Nucleus accumbens (tissue), 56 donors: ENCODE data around the gene RPTOR.

Source experiments
- DNase-seq, 56 donors: peaks; one replicate each; lab custom pipeline; 2025; lab: John Stamatoyannopoulos, UW

RPTOR gene

DNA sequence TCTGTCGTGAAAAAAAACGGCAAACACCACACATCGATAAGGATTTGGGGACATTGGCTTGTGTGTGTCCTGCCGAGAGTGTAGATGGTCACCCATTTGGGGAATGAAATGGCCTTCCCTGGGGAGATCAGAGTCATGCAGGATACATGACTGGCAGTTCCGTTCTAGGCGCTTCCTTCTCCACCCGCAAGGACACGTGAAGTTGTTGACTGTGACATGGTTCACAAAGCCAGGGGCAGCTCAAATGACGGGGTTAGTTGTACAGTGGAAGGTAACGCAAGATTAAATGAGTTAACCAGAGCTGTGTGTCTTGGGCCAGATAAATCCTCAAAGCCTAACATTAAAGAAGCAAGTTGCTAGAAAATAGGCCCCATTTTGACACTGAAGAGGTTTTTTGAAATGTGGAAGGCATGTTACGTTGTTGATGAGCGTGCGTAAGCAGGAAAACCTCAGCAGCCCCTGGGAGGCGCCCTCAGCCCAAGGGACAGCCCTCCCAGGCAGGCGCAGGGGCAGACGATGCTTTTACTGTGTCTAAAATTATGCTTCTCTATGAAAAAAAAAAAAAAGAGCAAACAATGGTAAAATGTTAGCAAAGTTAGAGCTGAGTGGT is 411.1 kb downstream of the RPTOR start:
- no peak for DNase-seq

DNA sequence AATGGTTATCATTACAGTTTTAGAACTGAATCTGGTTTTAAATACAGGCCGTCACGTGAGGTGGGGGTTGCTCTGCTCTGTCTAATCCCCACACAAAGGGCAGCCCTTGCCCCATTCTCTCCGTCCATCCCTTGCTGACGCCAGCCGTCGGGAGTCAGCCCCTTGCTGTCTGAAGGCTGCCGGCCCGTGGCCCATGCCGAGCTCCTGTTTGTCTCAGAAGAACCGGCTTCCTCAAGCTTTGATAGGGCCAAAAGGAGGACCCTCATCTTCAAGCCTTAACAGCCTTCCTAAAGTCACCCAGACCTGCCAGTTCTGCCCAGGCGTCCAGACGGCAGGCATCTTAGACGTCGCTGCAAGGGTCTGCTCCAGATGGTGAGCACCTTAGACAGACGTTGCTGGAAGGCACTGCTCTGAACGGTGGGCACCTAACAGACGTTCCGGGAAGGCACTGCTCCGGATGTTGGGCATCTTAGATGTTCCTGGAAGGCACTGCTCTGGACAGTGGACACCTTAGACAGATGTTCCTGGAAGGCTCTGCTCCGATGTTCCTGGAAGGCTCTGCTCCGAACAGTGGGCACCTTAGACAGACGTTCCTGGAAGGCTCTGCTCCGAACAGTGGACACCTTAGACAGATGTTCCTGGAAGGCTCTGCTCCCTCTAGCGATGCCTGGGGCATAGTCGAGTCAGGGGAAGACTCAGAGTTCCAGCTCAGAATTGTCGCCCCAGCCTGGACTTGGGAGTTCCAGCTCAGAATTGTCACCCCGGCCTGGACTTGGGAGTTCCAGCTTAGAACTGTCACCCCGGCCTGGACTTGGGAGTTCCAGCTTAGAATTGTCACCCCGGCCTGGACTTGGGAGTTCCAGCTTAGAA is 411.9 kb downstream of the RPTOR start:
- no peak for DNase-seq

DNA sequence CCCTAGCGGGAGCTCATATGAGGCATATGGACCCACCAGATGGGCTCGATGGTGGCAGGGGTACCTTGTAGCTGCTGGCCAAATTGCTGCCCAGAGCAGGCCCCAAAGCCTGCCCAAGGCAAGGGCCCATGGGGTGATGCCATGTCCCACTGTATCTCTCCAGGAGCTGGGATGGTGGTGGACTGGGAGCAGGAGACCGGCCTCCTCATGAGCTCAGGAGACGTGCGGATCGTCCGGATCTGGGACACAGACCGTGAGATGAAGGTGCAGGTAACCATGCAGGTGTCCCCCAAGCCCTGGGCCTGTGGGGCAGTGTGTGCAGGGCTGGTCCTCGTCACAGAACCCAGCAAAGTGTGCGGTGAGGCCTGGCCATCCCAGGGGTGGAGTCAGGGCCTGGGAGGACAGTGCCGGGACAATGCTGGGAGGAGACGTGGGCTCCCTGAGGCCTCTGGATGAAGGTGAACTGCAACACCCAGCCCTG is 412.9 kb downstream of the RPTOR start:
- DNase-seq: no peak

DNA sequence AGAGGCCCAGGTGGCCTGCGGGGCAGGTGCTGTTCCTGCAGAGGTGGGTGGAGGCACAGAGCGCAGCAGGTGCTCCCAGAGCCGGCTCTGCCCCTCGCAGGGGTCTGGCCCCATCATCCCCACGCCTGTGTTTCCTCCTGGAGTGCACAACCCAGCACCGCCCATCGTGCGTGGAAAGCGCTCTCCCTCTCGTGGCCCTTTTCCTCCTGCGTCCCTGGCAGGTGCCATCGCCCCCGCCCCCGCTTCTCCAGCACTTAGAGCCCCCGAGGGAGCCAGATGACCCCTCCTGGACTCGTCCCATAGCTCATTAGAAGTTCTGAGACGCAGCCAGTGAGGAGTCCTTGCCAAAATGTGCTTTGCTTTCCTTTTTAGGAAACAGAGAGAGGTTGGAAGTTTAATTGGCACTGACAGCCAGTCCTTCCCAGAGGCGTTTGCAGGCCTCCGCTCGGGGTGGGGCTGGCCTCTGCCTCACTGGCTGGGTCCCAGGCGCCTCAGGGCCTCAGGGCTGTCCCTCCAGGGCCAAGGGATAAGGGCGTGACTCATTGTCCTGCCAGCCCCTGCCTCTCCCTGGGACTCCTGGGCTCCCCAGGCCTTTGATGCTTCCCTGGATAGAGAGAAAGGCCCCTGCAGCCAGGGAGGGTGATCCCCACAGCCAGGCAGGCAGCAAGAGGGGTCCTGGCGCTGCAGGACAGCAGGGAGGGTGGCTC is 414.8 kb downstream of the RPTOR start:
- peak in 35 of 56 donors; percentile 11 to 84 (median 46) for DNase-seq

DNA sequence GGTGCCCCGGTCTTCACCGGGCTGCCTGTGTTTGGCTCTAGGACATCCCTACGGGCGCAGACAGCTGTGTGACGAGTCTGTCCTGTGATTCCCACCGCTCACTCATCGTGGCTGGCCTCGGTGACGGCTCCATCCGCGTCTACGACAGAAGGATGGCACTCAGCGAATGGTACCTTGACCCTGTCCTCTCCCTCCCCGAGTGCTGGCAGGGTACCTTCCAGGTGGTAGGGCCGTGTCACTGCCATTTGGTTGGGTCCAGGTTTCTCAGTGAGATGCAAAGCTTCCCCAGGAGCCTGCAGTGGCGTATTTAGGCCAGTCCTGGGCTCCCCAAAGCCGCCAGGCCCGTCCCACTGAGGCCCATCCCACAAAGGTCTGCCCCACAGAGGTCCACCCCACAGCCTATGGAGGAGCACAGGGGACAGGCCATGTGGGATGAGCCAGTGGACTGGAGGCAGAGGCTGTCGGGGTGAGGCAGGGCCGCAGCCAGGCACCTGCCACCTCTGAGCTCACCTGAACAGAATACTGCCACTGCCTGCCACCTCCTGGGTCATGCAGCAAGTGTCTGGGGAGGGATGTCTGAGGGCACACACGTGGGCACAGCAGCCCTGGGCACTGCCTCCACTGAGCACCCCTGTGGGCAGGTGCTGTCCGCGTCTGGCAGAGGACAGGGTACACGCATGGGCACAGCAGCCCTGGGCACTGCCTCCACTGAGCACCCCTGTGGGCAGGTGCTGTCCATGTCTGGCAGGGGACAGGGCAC is 415.6 kb downstream of the RPTOR start:
- DNase-seq: no peak

DNA sequence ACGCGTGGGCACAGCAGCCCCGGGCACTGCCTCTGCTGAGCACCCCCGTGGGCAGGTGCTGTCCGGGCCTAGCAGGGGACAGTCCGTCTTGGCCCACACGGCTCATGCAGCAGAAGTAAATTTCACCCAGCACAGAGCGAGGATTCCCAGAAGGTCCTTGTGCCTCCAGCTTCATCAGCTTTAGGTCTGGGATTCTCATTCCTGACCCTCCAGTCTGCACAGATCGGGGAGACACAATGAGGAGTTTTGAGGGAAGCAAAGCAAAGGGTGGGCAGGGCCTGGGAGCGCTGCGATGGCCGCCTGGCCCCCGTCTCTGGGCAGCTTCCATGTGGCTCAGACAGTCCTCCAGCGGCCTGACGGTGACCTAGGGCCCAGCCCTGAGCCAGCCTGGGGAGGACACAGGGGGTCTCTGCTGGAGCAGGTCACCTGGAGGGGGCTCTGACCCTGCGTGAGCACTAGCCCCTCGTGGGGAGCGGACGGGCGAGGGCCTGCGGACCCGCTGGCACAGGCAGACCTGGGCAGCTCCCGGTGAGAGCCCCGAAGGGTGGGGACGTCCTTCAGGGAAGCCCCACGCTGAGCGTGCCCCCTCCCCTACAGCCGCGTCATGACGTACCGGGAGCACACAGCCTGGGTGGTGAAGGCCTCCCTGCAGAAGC is 416.3 kb downstream of the RPTOR start:
- no peak for DNase-seq

DNA sequence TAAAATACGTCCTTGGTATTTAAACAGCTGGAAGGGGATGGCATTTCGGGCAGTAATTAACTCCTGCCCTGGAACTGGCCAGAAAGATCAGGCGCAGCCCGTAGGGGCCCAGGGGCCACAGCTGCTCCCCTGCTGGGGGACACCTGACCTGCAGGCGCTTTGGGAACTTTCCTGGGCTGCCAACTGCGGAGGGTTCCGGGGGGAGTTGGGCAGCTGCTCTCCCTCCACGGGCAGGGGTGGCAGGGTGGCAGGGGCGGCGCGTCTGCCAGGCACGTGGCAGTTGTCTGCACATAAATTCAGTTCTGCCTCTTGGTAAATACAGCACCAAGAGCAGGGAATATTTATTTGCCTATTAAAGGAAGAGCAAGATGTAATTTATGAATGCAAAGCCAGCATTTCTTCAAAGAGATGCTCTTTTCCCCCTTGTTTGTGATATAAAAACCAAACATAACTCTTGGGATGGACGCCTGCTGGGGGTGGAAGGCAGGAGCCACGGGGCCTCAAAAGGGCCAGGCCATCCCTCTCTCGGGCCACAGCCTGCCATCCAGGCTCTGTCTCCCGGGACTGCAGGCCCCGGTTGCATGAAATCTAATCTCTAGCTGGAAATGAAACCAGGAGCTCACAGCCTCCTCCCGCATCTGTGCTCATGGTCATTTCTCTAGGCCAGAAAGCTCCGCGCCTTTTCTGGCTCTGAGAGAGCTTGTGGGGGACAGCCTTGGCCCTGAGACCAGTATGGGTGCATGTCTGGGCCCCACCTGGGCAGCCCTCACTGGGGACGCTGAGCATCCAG is 417.1 kb downstream of the RPTOR start:
- DNase-seq: no peak

DNA sequence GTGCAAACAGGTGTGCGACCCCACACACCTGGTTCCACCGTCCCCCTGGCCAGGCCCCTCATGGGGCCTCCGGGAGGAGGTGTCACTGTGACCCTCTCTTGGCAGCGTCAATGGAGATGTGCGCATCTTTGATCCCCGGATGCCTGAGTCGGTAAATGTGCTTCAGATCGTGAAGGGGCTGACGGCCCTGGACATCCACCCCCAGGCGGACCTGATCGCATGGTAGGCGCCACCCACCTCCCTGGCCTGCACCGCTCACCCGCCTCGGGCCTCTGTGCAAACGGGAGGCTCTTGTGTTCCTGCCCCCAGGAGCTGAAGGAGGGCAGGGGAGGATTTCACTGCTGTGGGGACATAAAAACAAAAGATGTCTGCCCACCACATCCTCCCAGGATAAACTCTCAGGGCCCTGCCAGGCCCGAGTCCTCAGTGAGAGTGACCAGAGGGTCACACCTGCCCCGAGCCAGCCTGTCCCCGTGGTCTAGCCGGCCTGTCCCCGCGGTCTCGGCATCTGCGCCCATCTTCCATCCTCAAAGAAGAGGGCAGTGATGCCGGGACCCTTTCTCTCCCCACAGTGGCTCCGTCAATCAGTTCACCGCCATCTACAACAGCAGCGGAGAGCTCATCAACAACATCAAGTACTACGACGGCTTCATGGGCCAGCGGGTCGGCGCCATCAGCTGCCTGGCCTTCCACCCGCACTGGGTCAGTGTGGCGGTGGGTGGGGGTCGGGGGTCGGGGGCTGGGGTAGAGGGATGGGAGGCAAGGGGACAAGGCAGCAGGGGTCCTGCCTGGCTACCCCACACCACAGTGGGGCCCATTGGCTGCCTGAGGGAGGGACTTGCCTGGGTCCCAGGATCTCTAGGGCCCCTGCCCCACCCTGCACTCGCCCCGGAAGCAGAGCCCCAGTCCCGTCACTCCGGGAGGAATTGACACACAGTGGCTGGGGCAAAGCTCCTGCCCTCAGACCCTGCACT is 418.0 kb downstream of the RPTOR start:
- no peak for DNase-seq

DNA sequence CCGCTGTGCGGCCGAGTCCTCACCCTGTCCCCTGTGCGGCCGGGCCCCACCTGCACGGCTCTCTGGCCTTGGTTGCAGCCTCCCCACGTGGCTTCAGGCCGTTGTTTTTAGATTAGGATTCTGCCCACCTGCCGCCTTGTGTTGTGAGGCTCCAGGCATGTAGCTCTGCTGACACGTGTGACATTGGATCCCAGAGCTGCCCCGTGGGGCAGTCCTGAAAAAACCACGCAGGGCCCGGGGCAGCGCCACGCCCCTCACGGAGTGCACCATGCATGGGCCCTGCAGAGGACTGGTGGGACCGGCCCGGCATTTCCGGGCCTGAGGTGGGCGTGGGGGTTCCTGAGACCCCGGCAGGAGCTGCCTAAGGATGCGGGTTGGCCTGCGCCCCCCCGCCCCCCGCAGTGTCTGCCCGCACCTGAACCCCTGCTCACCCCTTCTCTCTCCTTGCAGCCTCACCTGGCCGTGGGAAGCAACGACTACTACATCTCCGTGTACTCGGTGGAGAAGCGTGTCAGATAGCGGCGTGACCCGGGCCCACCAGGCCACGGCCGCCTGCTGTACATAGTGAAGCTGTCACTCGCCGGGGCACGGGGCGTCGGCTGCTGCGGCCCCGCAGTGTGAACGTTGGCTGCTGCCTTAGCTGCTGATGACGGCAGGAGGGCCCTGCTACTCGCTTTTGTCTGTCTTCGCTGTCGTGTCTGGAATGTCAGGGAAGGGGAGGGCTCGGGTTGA is 419.3 kb downstream of the RPTOR start:
- DNase-seq: no peak

DNA sequence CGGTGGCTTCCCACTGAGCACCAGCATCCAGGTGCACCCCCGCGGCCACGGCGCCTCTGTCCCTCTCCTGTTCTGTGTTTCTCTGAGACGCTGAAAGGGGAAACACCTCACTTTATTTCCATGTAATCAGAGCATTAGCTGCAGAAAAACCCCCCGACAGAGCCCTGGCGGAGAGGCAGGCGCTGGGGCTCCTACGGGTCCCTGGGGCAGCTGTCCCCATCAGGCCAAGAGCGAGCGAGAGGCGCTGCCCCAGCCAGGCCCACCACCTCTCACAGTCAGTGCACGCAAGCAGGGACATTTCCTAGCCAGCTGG is 419.9 kb downstream of the RPTOR start:
- DNase-seq: no peak

DNA sequence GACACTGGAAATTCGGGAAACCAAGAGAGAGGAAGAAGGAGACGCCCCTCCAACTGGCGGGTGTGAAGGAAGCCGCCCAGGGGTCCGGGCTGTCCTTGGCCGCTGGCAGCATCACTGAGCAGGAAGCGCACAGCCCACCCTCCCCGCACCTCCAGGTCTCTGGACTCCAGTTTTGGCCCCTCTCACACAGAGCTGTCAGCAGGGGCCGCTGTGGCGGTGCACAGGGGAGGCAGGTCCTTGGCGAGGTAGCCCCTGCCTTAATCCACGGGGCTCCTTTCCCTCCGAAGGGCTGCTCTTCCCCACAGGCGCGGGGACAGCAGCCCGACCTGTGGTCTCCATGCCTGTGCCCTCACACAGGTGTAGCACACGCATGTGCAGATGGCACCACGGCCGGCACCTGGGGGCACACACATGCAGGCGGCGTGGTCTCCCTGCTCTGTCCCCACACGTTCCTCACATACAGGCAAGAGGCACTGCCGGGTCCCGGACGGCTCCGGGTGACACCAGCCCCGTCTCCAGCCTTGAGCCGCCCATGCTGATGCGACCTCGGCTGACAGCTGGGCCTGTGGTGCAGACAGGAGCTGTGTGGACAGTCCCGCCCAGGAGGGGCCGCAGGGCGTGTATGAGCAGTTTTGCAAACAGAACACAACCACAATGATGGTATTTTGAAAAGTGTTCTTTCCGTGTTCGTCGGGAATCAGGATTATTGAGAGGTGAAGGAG is 420.4 kb downstream of the RPTOR start:
- no peak for DNase-seq

DNA sequence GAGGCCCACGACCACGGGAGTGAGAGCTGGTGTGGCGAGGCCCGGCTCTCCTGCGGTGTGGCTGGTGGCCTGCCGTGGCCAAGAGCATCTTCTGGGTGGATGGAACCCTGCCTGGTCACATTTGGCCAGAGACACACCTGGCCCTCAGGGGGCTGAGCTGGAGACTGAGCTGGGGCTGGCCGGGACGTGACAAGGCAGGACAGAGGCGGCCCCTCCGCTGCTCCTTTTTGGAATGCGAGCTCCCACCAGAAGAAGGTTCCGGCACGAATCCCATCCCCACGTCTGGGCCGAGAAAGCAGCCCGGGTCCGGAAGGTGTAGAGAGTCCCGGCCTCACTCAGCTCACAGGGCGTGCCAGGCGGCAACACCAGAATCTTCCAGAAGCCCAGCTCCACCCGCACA is 421.0 kb downstream of the RPTOR start:
- no peak for DNase-seq

DNA sequence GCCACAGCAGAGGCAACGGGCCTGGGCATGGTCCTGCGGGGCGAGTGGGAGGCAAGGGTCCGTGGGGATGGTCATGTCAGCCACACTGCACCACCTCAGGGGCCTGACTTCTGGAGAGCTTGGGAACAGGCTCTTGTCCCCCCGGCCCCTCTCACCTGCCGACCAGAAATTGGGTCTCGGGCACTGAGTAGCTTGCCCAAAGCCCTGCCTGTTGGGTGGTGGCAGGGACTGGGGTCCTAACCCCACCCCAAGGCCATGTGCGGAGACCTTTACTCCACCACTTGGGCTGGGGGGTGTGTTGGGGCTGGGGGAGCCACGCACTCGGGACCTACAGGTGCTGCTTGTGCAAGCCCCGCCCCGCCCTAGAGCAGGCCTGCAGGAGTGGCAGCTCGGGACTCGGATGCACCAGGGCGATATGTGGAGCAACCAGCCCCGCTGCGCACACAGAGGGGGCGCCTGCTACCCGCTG is 422.8 kb downstream of the RPTOR start:
- no peak for DNase-seq

DNA sequence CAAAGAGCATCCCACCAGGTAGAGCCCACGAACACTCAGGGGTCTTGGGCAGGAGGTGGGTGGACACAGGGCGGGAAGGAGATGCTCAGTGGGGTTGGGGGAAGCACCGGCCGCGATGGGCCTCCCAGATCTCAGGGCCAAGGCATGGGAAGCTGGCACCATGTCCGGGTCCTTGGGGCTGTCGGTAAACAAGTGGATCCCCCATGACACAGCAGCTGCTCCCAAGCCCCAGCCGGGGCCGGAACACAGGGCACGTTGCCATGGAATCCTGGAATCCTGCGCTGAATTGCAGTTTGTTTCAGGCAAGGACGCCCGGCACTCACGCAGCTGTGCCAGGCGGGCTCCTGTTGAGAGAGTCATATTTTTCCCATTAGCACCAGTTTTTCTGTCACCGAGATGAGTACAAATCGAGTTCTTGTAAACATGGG is 424.0 kb downstream of the RPTOR start:
- peak in 48 of 56 donors; percentile 13 to 82 (median 52) for DNase-seq

DNA sequence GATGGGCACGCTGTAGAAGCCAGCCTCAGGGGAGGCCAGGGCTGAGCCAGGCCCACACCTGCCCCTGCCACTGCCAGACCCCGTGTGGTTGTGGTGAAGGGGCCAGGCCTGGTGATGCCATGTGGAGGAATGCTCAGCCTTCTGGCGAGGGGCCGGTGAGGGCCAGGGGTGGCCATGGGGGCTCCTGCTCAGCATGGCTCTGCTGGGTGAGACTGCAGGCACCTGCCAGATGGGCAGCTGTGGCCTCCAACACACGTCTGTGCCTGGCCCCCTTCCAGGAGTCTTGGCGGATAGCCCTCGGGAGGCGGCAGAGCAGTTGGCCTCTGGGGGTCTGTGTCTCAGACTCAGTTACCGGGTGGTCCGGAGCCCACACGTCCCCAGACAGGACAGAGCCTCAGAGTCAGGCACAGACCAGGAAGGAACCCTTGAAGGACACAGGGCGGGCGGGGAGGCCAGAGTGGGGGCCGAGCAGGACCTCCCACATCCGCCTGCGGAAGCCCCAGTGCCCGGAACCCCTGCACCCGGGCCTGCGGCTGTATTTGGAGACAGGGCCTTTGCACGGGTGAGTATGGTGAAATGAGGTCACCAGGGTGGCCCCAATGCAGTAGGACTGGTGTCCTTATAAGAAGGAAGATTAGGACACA is 424.5 kb downstream of the RPTOR start:
- peak in 2 of 56 donors; percentile 48 to 66 for DNase-seq

DNA sequence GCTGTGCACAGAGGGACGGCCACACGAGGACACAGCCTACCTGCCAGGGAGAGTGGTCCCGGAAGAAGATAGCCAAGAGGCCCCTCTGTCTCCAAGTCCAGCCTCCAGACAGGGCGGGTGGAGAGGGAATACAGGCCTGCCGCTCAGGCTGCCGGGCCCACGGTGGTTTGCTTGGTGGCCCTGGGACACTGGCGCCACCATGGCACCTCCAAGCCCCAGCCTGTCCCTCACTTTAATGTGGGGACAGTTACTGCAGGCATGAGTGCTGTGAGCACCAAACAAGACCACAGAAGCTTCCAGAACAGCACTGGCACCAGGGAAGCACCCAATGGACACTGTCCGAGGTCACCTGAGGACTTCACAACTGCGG is 425.0 kb downstream of the RPTOR start:
- DNase-seq: no peak
